SH-SY5Y (cell line): ENCODE measurements around the gene CD69.

Source experiments
- GATA2 ChIP-seq: IDR thresholded peaks from 2 replicates; pipeline ENCODE4 v1.6.1; 2011; ENCODE audit warnings: mild to moderate bottlenecking, low read depth, low read length
- GATA3 ChIP-seq: IDR thresholded peaks from 2 replicates; pipeline ENCODE4 v1.6.1; 2011; ENCODE audit warnings: low read depth, mild to moderate bottlenecking, low read length, moderate library complexity

- no peak for TF ChIP-seq GATA3
- no peak for TF ChIP-seq GATA2
These were observed 16.1 kb upstream of the CD69 start for GRCh38 chr12:9776781-9777180.
